SK-N-MC (cell line): ENCODE data around the gene EHBP1.
A peak's percentile ranks its signal among the peaks of the same experiment; 100 is the strongest.

Experiments used
- DNase-seq: peaks from one replicate; pipeline ENCODE4 v3.0.0-alpha.2; 2011; ENCODE audit warnings: low read depth, low spot score
- H3K27ac ChIP-seq: fragments of 200-600 bp; sonication (generic); 2 replicates; pipeline ENCODE4 v1.5.1; 2016; ENCODE audit warnings: mixed run types
- H3K36me3 ChIP-seq: fragments of 200-600 bp; sonication (generic); 2 replicates; pipeline ENCODE4 v1.6.1; 2017; ENCODE audit warnings: antibody characterized with exemption, low read length, mixed read lengths; ENCODE audit not compliant: insufficient read depth
- H3K4me3 ChIP-seq: fragments of 200-600 bp; sonication (generic); 2 replicates; pipeline ENCODE4 v1.5.1; 2016
- H3K9ac ChIP-seq: fragments of 200-600 bp; sonication (generic); 2 replicates; pipeline ENCODE4 v1.8.0; 2017; ENCODE audit warnings: mixed run types, mixed read lengths; ENCODE audit not compliant: insufficient read length
- H3K9me3 ChIP-seq: fragments of 200-600 bp; sonication (generic); 2 replicates; pipeline ENCODE4 v1.6.1; 2017; ENCODE audit warnings: low read depth, mild to moderate bottlenecking, antibody characterized with exemption, low read length, moderate library complexity, mixed read lengths
- EZH2 ChIP-seq: fragments of 200-600 bp; sonication (generic); IDR thresholded peaks from one replicate; pipeline ENCODE4 v1.6.1; 2017; ENCODE audit warnings: antibody characterized with exemption
- FOXP2 ChIP-seq: optimal IDR thresholded peaks from 2 replicates; pipeline ENCODE3; 2011; ENCODE audit warnings: mild to moderate bottlenecking, moderate library complexity; ENCODE audit not compliant: insufficient read depth; ENCODE audit errors: extremely low read length, control extremely low read depth
- POLR2AphosphoS5 ChIP-seq: IDR thresholded peaks from 2 replicates; pipeline ENCODE4 v1.6.1; 2012; ENCODE audit warnings: mild to moderate bottlenecking, low read depth, low read length, borderline replicate concordance

EHBP1 gene

GRCh38 chr2:62687636-62688035 lies 17.9 kb upstream of the EHBP1 start:
- TF ChIP-seq EZH2 (no peak), POLR2AphosphoS5 (no peak), FOXP2 (no peak)
- H3K9ac ChIP-seq: no peak overlapping the region
- DNase-seq: no peak
- H3K36me3 ChIP-seq: no peaks in the 10 kb centered on the region
- no peak overlapping the region for H3K4me3 ChIP-seq
- H3K27ac ChIP-seq: no peak overlapping the region
- H3K9me3 ChIP-seq: no peaks in the 10 kb centered on the region

DNA sequence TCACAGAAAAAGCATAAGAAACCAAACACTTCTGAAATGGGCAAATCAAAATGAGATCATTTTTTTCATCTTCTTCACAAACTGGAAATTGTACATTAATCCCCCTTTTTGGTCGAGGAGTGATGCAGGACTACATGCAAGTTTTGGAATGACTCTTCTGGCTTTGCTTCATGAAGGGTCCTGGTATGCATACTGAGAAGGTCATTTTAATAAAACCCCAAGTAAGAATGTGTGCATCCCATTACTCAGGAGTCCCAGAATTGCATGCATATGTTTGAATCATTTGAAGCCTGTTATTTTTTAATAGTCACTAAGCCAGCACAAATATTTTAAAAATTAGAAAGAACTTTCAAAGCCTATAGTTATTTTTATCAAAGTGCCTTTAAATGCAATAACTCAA lies 16.7 kb upstream of the EHBP1 start:
- TF ChIP-seq EZH2 (no peak), FOXP2 (no peak), POLR2AphosphoS5 (no peak)
- no peak overlapping the region for H3K27ac ChIP-seq
- no peak overlapping the region for H3K4me3 ChIP-seq
- no peak overlapping the region for H3K9ac ChIP-seq
- H3K9me3 ChIP-seq: no peaks in the 10 kb centered on the region
- H3K36me3 ChIP-seq: no peaks in the 10 kb centered on the region
- DNase-seq: no peak

GRCh38 chr2:62691186-62691585 lies 14.3 kb upstream of the EHBP1 start:
- Histone ChIP-seq H3K4me3 (no peak overlapping the region), H3K36me3 (no peaks in the 10 kb centered on the region), H3K9me3 (no peaks in the 10 kb centered on the region), H3K27ac (no peak overlapping the region), H3K9ac (no peak overlapping the region)
- no peak for TF ChIP-seq EZH2
- no peak for TF ChIP-seq POLR2AphosphoS5
- TF ChIP-seq FOXP2: no peak
- no peak for DNase-seq

GRCh38 chr2:62692225-62692624 lies 13.3 kb upstream of the EHBP1 start:
- TF ChIP-seq EZH2 (no peak), POLR2AphosphoS5 (no peak), FOXP2 (no peak)
- Histone ChIP-seq H3K36me3 (no peaks in the 10 kb centered on the region), H3K9me3 (no peaks in the 10 kb centered on the region), H3K9ac (no peak overlapping the region), H3K27ac (no peak overlapping the region), H3K4me3 (no peak overlapping the region)
- DNase-seq: no peak

DNA sequence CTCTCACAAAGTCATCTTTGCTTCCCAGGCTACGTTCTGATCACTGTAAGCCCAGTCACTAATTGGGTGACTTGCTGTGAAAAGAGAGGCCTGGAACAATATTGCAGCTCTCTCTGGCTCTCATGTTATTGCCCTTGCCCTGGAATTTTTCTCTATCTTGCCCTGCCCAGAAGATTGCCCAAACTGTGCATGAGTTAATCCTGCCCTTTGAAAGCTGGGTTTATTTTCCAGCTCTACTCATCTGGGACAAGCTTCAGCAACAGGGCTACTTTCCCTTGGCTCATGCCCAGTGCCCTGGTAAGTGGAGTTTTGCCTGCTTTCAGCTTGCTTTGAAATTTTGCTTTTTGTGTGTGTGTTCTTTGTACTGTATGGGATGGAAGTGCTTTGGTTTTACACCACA lies 6.9 kb upstream of the EHBP1 start:
- Histone ChIP-seq H3K27ac (no peak overlapping the region), H3K9ac (no peak overlapping the region), H3K9me3 (no peaks in the 10 kb centered on the region), H3K4me3 (no peak overlapping the region), H3K36me3 (no peaks in the 10 kb centered on the region)
- DNase-seq: no peak
- no peak for TF ChIP-seq POLR2AphosphoS5

- Histone ChIP-seq H3K4me3 (peak overlapping the region; percentile 85), H3K9me3 (peaks cover 8% of the 10 kb centered on the region; the same call in 1 of the 2 replicates), H3K36me3 (peaks cover 20% of the 10 kb centered on the region), H3K27ac (0 out of 2 replicates have a peak overlapping the region, but pooled peaks have one; percentile 40), H3K9ac (peak overlapping the region; percentile 69)
- DNase-seq: no peak
- no peak for TF ChIP-seq EZH2
- TF ChIP-seq FOXP2: no peak
- TF ChIP-seq POLR2AphosphoS5: no peak
Measured at GRCh38 chr2:62704654-62705006, 883 bp upstream of the EHBP1 start.

DNA sequence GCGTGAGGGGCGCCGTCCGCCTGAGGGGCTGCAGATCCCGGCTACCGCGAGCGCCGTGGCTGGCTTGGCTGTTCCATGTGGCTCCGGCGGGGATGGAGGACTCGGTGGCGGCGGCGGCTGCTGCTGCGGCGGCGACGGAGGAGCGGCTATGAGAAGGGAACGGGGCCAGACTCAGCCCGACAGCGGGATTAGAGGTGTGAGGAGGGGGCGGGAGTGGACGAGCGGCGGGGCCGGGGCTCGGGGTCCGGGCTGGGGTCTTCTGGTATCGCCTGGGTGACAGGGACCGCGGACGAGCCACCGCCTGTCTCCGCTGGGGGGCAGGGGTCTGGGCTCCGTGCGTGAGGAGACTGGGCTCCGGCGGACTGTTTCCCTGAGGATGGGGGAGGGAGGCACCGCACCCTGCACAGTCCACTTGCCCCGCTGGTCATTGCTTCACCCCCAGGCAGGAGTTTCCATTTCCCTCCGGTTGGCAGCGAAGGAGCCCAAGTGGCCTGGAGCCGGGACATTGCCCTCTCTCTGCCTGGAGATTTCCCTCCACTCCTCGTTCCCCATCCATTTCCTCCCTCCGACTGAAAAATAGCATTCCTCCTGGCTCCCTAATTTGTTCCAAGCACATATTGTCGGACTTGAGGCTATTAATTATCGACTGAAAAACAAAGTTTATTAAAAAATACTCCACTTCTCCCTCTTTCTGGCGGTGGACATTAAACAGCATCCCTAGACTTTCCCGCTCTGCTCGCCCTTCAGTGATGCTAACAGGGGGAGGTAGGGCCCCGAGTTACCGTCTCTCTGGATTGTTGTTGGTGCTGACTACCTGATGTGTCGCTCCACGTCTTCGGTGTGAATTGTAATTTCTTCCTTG lies 577 bp downstream of the EHBP1 start:
- H3K9me3 ChIP-seq: peaks cover 8% of the 10 kb centered on the region; the same call in 1 of the 2 replicates
- TF ChIP-seq POLR2AphosphoS5: no peak
- H3K27ac ChIP-seq: no peak overlapping the region
- peaks cover 32% of the 10 kb centered on the region for H3K36me3 ChIP-seq
- H3K4me3 ChIP-seq: peak overlapping the region; percentile 84
- DNase-seq: no peak
- peak overlapping the region; percentile 65 for H3K9ac ChIP-seq

GRCh38 chr2:62706721-62707521 lies 1.4 kb downstream of the EHBP1 start:
- TF ChIP-seq FOXP2 (no peak), POLR2AphosphoS5 (no peak), EZH2 (no peak)
- Histone ChIP-seq H3K4me3 (peak overlapping the region; percentile 84), H3K36me3 (peaks cover 40% of the 10 kb centered on the region), H3K9ac (peak overlapping the region; percentile 65), H3K27ac (no peak overlapping the region), H3K9me3 (peaks cover 8% of the 10 kb centered on the region; the same call in 1 of the 2 replicates)
- no peak for DNase-seq
